Right lobe of liver (tissue), 4 donors: ENCODE data around the gene LRP10.

Experiments used
- POLR2A ChIP-seq: fragments of 450-650 bp; IDR thresholded peaks from one replicate; pipeline ENCODE4 v1.6.1; 2017; ENCODE audit warnings: antibody characterized with exemption, mild to moderate bottlenecking
- TF ChIP-seq, protein P1 (sequence below), 4 donors: fragments of 200-600 bp in 3 of 4; fragments of 450-650 bp in 1 of 4; IDR thresholded peaks; one replicate each; pipeline versions ENCODE4 v1.5.1 to v1.8.0; 2016 to 2022; ENCODE audit warnings: antibody characterized with exemption in 4 of 4, mild to moderate bottlenecking in 2 of 4
- donor health status: DM: no; HTN: no; CAD: no.
- donor health status: DM: no; HTN: no; CAD: no.
- donor health status: DM: no; HTN: yes; CAD: no.

DNA sequence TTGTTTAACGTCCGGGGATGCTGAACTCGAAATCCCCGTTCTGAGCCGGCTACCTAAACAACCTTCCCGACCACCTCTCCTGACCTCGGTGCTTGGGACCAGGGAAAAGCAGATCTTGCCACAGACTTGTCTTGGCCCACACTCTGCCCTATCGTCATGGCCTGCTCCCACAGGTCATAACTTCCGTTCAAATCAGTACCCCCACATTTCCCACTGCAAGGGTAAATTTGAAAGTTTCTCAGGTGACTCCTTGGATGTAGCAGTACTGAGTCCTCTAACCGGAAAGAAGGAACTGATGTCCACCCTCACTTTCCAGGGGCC, 48.0 kb downstream of the LRP10 start:
- TF ChIP-seq, protein P1, sequence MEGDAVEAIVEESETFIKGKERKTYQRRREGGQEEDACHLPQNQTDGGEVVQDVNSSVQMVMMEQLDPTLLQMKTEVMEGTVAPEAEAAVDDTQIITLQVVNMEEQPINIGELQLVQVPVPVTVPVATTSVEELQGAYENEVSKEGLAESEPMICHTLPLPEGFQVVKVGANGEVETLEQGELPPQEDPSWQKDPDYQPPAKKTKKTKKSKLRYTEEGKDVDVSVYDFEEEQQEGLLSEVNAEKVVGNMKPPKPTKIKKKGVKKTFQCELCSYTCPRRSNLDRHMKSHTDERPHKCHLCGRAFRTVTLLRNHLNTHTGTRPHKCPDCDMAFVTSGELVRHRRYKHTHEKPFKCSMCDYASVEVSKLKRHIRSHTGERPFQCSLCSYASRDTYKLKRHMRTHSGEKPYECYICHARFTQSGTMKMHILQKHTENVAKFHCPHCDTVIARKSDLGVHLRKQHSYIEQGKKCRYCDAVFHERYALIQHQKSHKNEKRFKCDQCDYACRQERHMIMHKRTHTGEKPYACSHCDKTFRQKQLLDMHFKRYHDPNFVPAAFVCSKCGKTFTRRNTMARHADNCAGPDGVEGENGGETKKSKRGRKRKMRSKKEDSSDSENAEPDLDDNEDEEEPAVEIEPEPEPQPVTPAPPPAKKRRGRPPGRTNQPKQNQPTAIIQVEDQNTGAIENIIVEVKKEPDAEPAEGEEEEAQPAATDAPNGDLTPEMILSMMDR (IDR thresholded peaks at IDR 0.05): no peak
- TF ChIP-seq POLR2A: no peak
